Adipocyte (in vitro differentiated cells): Measurements from ENCODE around the gene PPP4R3A.
"Not testable (repeated sequence)": the region's sequence is repeated elsewhere in the genome, so short reads cannot be mapped to it uniquely, and the experiment has no call there.

Experiments used
- DNase-seq: peaks from one replicate; pipeline ENCODE4 v3.0.0-alpha.2; 2015; ENCODE audit warnings: low read depth
- H3K27me3 ChIP-seq: replicated peaks from 2 replicates; pipeline ENCODE4 v1.7.0; 2013; ENCODE audit warnings: mild to moderate bottlenecking, low read length, moderate library complexity; ENCODE audit not compliant: control insufficient read depth, insufficient read depth
- H3K36me3 ChIP-seq: 2 replicates; pipeline ENCODE4 v1.7.0; 2013; ENCODE audit warnings: low read length, mild to moderate bottlenecking, moderate library complexity; ENCODE audit not compliant: control insufficient read depth, insufficient read depth, severe bottlenecking
- H3K4me1 ChIP-seq: 2 replicates; pipeline ENCODE4 v1.7.0; 2013; ENCODE audit warnings: mild to moderate bottlenecking, low read length, moderate library complexity; ENCODE audit not compliant: control insufficient read depth, insufficient read depth
- H3K4me3 ChIP-seq: 2 replicates; pipeline ENCODE4 v1.7.0; 2013; ENCODE audit warnings: mild to moderate bottlenecking, low read length, moderate library complexity
- H3K9ac ChIP-seq: 2 replicates; pipeline ENCODE4 v1.7.0; 2013; ENCODE audit warnings: mild to moderate bottlenecking, low read length, moderate library complexity
- H3K9me3 ChIP-seq: 2 replicates; pipeline ENCODE4 v1.7.0; 2013; ENCODE audit warnings: mild to moderate bottlenecking, low read length, moderate library complexity; ENCODE audit not compliant: control insufficient read depth

PPP4R3A gene

DNA sequence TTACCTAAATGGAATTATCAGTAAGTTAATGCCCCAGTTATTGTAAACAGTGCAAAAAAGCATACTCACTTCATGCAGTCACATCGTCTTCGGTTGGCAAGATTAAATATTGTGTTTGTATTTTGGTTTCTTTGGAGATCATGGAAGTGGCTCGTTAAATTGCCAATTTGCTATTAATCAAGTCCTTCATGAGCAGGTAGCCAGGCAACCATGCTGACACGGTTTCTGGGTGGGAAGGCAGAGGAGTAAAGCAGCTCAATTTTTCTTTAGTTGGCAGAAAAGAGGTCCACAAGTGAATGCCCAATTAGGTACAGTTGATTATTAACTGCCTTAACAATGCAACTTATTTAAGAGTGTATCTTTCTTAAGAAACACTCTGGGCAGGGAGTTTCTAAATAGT lies 43.9 kb downstream of the PPP4R3A start:
- no peaks in the 10 kb centered on the region for H3K4me1 ChIP-seq

GRCh38 chr14:91464615-91465205 lies 45.4 kb downstream of the PPP4R3A start:
- H3K9ac ChIP-seq: no peak overlapping the region
- no peak for DNase-seq
- H3K4me3 ChIP-seq: no peak overlapping the region
- H3K27me3 ChIP-seq: no peaks in the 10 kb centered on the region
- H3K36me3 ChIP-seq: peaks cover 94% of the 10 kb centered on the region
- H3K9me3 ChIP-seq: no peaks in the 10 kb centered on the region
- H3K4me1 ChIP-seq: no peaks in the 10 kb centered on the region

More for the DNA sequence above, 43.9 kb downstream of the PPP4R3A start:
- peaks cover 94% of the 10 kb centered on the region for H3K36me3 ChIP-seq
- H3K9me3 ChIP-seq: peaks cover 2% of the 10 kb centered on the region
- H3K4me3 ChIP-seq: no peak overlapping the region
- no peaks in the 10 kb centered on the region for H3K27me3 ChIP-seq
- no peak for DNase-seq
- no peak overlapping the region for H3K9ac ChIP-seq

- H3K4me1 ChIP-seq: peaks cover 6% of the 10 kb centered on the region
- DNase-seq: no peak
- H3K9ac ChIP-seq: no peak overlapping the region
- no peaks in the 10 kb centered on the region for H3K9me3 ChIP-seq
- H3K27me3 ChIP-seq: no peaks in the 10 kb centered on the region
- peaks cover 97% of the 10 kb centered on the region for H3K36me3 ChIP-seq
- no peak overlapping the region for H3K4me3 ChIP-seq
Observed at GRCh38 chr14:91458612-91459011, 51.5 kb downstream of the PPP4R3A start.

DNA sequence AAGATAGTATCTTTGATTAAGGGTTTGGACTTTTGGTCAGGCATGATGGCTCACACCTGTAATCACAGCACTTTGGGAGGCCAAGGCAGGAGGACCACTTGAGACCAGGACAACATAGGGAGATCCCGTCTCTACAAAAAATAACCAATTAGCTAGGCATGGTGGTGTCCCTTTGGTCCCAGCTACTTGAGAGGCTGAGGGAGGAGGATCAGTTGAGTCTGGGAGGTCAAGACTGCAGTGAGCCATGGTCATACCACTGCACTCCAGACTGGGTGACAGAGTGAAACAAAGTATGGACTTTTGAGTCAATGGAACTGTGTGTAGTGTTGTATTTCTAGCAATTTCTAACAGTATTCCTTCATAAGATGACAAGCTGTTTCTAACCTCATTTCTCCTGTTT lies 53.8 kb downstream of the PPP4R3A start:
- Histone ChIP-seq H3K4me1 (peaks cover 6% of the 10 kb centered on the region), H3K27me3 (no peaks in the 10 kb centered on the region), H3K36me3 (peaks cover 74% of the 10 kb centered on the region), H3K9ac (no peak overlapping the region), H3K4me3 (no peak overlapping the region), H3K9me3 (no peaks in the 10 kb centered on the region)
- no peak for DNase-seq

DNA sequence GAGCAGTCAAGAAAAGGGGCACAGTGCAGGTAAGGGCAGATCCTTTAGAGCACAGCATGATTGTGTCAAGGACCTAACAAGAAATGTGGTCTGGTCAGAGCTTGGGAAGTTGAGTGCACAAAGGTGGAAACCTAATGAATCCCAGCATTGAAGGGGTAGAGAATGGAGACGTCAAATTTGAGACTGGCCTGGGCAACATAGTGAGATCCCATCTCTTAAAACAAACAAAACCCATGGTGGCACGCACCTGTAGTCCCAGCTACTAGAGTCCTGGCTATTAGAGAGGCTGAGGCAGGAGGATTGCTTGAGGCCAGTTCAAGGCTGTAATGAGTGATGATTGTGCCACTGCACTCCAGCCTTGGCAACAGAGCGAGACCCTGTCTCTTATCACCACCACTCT lies 55.5 kb downstream of the PPP4R3A start:
- no peak for DNase-seq
- peaks cover 57% of the 10 kb centered on the region for H3K36me3 ChIP-seq
- H3K4me3 ChIP-seq: no peak overlapping the region
- H3K9me3 ChIP-seq: no peaks in the 10 kb centered on the region
- peaks cover 6% of the 10 kb centered on the region for H3K4me1 ChIP-seq
- no peaks in the 10 kb centered on the region for H3K27me3 ChIP-seq
- H3K9ac ChIP-seq: no peak overlapping the region

DNA sequence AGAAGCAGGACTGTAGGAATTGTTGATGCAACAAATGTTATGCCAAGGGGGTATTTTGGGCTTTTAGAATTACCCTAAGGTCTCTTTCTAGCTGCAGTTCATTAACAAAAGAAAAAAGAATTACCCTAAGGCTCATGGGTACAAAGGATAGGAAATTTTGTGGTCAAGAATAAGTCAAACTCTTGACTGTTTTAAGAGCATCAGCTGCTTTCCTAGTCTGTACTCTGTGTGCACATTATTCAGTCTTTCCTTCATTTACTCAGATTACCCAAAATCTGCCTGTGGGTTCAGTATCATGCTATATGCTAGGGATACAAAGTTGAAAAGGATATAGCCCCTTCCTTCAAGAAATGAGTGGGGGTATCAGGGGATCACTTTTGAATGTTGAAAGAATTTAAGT lies 56.0 kb downstream of the PPP4R3A start:
- no peak overlapping the region for H3K9ac ChIP-seq
- no peak overlapping the region for H3K4me3 ChIP-seq
- no peaks in the 10 kb centered on the region for H3K9me3 ChIP-seq
- H3K27me3 ChIP-seq: no peaks in the 10 kb centered on the region
- peaks cover 53% of the 10 kb centered on the region for H3K36me3 ChIP-seq
- DNase-seq: no peak
- peaks cover 6% of the 10 kb centered on the region for H3K4me1 ChIP-seq

- Histone ChIP-seq H3K4me3 (no peak overlapping the region), H3K36me3 (peaks cover 49% of the 10 kb centered on the region), H3K27me3 (no peaks in the 10 kb centered on the region), H3K4me1 (peaks cover 6% of the 10 kb centered on the region), H3K9ac (no peak overlapping the region), H3K9me3 (no peaks in the 10 kb centered on the region)
- no peak for DNase-seq
Observed at GRCh38 chr14:91453744-91454143, 56.4 kb downstream of the PPP4R3A start.

DNA sequence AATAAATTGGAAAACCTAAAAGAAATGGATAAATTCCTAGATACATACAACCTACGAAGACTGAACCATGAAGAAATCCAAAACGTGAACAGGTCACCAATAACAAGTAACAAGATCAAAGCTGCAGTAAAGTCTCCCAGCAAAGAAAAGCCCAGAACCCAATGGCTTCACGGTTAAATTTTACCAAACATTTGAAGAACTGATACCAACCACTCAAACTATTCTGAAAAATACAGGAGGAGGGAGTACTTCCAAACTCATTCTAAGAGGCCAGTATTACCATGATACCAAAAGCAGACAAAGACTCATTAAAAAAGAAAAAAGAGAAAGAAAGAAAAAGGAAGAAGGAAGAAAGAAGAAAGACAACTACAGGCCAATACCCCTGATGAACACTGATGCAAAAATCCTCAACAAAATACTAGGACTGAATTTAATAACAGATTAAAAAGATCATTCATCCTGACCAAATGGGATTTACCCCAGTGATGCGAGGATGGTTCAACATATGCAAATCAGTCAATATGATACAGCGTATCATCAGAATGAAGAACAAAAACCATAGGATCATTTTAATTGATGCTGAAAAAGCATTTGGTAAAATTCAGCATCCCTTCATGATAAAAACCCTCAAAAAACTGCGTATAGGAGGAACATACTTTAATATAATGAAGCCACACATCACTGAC lies 65.6 kb downstream of the PPP4R3A start:
- no peak overlapping the region for H3K4me3 ChIP-seq
- no peaks in the 10 kb centered on the region for H3K4me1 ChIP-seq
- peaks cover 6% of the 10 kb centered on the region for H3K9me3 ChIP-seq
- H3K36me3 ChIP-seq: no peaks in the 10 kb centered on the region
- H3K9ac ChIP-seq: no peak overlapping the region
- no peaks in the 10 kb centered on the region for H3K27me3 ChIP-seq
- no peak for DNase-seq

GRCh38 chr14:91439345-91439744 lies 70.8 kb downstream of the PPP4R3A start:
- H3K27me3 ChIP-seq: no peaks in the 10 kb centered on the region
- no peaks in the 10 kb centered on the region for H3K36me3 ChIP-seq
- no peaks in the 10 kb centered on the region for H3K4me1 ChIP-seq
- H3K9ac ChIP-seq: no peak overlapping the region
- peaks cover 8% of the 10 kb centered on the region for H3K9me3 ChIP-seq
- no peak overlapping the region for H3K4me3 ChIP-seq
- DNase-seq: no peak

GRCh38 chr14:91438845-91439244 lies 71.3 kb downstream of the PPP4R3A start:
- no peak overlapping the region for H3K9ac ChIP-seq
- no peaks in the 10 kb centered on the region for H3K36me3 ChIP-seq
- H3K9me3 ChIP-seq: peaks cover 8% of the 10 kb centered on the region
- H3K4me3 ChIP-seq: no peak overlapping the region
- no peaks in the 10 kb centered on the region for H3K4me1 ChIP-seq
- H3K27me3 ChIP-seq: no peaks in the 10 kb centered on the region
- no peak for DNase-seq

GRCh38 chr14:91436266-91436665 lies 73.8 kb downstream of the PPP4R3A start:
- not testable (repeated sequence) for H3K4me1 ChIP-seq, H3K36me3 ChIP-seq, H3K9me3 ChIP-seq, H3K4me3 ChIP-seq, H3K9ac ChIP-seq, DNase-seq, H3K27me3 ChIP-seq

- Histone ChIP-seq H3K27me3 (peaks cover 5% of the 10 kb centered on the region), H3K4me3 (no peak overlapping the region), H3K9ac (no peak overlapping the region), H3K4me1 (no peaks in the 10 kb centered on the region), H3K36me3 (no peaks in the 10 kb centered on the region), H3K9me3 (no peaks in the 10 kb centered on the region)
- DNase-seq: no peak
Observed at GRCh38 chr14:91429385-91429784, 80.7 kb downstream of the PPP4R3A start.
